HL-60 (cell line): ENCODE data around the gene PRR33.

ENCODE experiments used
- CTCF ChIP-seq: IDR thresholded peaks from one replicate; pipeline ENCODE4 v1.5.1; 2011; ENCODE audit warnings: low read length, control low read depth, inconsistent platforms; ENCODE audit not compliant: insufficient read depth
- GABPA ChIP-seq: IDR thresholded peaks from 2 replicates; pipeline ENCODE4 v1.6.1; 2012; ENCODE audit warnings: low read depth
- POLR2AphosphoS5 ChIP-seq: IDR thresholded peaks from 2 replicates; pipeline ENCODE4 v1.6.1; 2012; ENCODE audit warnings: low read depth
- REST ChIP-seq: IDR thresholded peaks from 2 replicates; pipeline ENCODE4 v1.6.1; 2012; ENCODE audit warnings: low read depth; ENCODE audit not compliant: insufficient replicate concordance

GRCh38 chr11:1912289-1912878 lies 20.7 kb upstream of the PRR33 start:
- TF ChIP-seq POLR2AphosphoS5 (no peak), CTCF (no peak), GABPA (no peak), REST (no peak)
